Body of pancreas (tissue), 4 donors: Measurements from ENCODE around the gene ZNF107. TPM values are rescaled to one million over a fixed set of nuclear protein-coding genes. Genes with fewer than 3 reads are reported as not detected.

Experiments used
- ATAC-seq: fragments of 150-250 bp; one replicate; pipeline ENCODE4 v1.9.1; 2016
- DNase-seq, 4 donors: peaks; one replicate each; pipeline ENCODE4 v3.0.0-alpha.2; 2019
- H3K27ac ChIP-seq, 4 donors: fragments of 200-600 bp; sonication (generic); 1 replicate in 3 of 4; 2 replicates in 1 of 4; pipeline versions ENCODE4 v1.5.1 to v1.6.1; 2016 to 2019; ENCODE audit warnings: mild to moderate bottlenecking in 1 of 4, mixed read lengths in 1 of 4, moderate library complexity in 1 of 4
- H3K27me3 ChIP-seq, 2 donors: fragments of 200-600 bp; sonication (generic); one replicate each; pipeline ENCODE4 v1.6.0; 2016; ENCODE audit warnings: mild to moderate bottlenecking in 1 of 2
- H3K36me3 ChIP-seq, 2 donors: fragments of 200-600 bp; sonication (generic); replicated peaks in 1 of 2; 2 replicates each; pipeline ENCODE4 v1.5.1; 2016; ENCODE audit warnings: low read depth in 2 of 2; ENCODE audit not compliant: insufficient read depth in 1 of 2
- H3K4me1 ChIP-seq: fragments of 200-600 bp; sonication (generic); one replicate; pipeline ENCODE4 v1.6.0; 2016
- H3K4me3 ChIP-seq, 2 donors: fragments of 200-600 bp; sonication (generic); 1 replicate in 1 of 2; 2 replicates in 1 of 2; pipeline ENCODE4 v1.5.1; 2016 to 2019
- H3K9me3 ChIP-seq, 3 donors: fragments of 200-600 bp; sonication (generic); 1 replicate in 2 of 3; 2 replicates in 1 of 3; pipeline ENCODE4 v1.5.1; 2016
- POLR2A ChIP-seq, 3 donors: fragments of 450-650 bp; IDR thresholded peaks; one replicate each; pipeline ENCODE4 v1.6.1; 2016; ENCODE audit warnings: antibody characterized with exemption in 3 of 3, mild to moderate bottlenecking in 2 of 3
- WGBS, 2 donors: methylation state at CpG; one replicate each; pipeline ENCODE4 v1.1.5; 2017; 5-methylcytosine and 5-hydroxymethylcytosine counted together
- intact Hi-C: fragments of 100-400 bp; cut with DNase I; formaldehyde crosslinking; loops from one replicate; pipeline ENCODE4 v1.15.1; 2023
- total RNA-seq, 2 donors: library from RNA; depleted of rRNA; stranded (reverse); fragments of >200 nt; gene quantifications; one replicate each; pipeline ENCODE4 v1.1.0, GENCODE V29; 2016
- TF ChIP-seq, protein P1 (sequence below), 7 experiments: fragments of 450-650 bp in 4 of 7; fragments of 200-600 bp in 3 of 7; sonication (generic) in 3 of 7; IDR thresholded peaks; one replicate each; pipeline ENCODE4 v1.5.1; 2016 to 2019; ENCODE audit warnings: antibody characterized with exemption in 7 of 7

ZNF107 gene
- total RNA-seq, 2 donors from 2014 or later: 2.3 to 3.6 TPM

DNA sequence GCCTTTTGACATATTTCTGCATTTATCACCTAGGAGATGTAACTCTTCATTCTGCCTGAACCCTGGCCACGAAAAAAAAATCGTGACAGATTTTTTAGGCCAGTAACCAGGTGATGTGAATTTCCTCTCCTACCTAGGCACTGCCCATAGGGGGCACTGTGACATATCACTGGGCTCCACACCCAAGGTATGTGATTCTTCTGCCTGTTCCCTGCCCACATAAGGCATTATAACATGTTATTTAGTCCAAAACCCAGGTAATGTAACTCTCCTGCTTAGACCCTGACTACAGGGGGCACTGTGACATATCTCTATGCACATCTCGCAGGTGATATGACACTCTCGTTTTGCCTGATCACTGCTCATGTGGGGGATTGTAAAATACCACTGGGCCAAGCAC is 29.5 kb upstream of the ZNF107 start:
- no peak for TF ChIP-seq POLR2A (IDR thresholded peaks at IDR 0.05)
- TF ChIP-seq, protein P1, sequence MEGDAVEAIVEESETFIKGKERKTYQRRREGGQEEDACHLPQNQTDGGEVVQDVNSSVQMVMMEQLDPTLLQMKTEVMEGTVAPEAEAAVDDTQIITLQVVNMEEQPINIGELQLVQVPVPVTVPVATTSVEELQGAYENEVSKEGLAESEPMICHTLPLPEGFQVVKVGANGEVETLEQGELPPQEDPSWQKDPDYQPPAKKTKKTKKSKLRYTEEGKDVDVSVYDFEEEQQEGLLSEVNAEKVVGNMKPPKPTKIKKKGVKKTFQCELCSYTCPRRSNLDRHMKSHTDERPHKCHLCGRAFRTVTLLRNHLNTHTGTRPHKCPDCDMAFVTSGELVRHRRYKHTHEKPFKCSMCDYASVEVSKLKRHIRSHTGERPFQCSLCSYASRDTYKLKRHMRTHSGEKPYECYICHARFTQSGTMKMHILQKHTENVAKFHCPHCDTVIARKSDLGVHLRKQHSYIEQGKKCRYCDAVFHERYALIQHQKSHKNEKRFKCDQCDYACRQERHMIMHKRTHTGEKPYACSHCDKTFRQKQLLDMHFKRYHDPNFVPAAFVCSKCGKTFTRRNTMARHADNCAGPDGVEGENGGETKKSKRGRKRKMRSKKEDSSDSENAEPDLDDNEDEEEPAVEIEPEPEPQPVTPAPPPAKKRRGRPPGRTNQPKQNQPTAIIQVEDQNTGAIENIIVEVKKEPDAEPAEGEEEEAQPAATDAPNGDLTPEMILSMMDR (IDR thresholded peaks at IDR 0.05): no peak
- DNase-seq (no peak), ATAC-seq (no peak)
- no peaks in the 10 kb centered on the region for H3K27me3 ChIP-seq
- H3K4me1 ChIP-seq: no peaks in the 10 kb centered on the region
- H3K27ac ChIP-seq: no peak overlapping the region
- H3K4me3 ChIP-seq: no peak overlapping the region
- no peaks in the 10 kb centered on the region for H3K36me3 ChIP-seq
- intact Hi-C loops: no loop called here
- WGBS, 2 donors: 45 to 48% methylated on average over 4 of the region's 4 CpGs
- no peaks in the 10 kb centered on the region for H3K9me3 ChIP-seq

DNA sequence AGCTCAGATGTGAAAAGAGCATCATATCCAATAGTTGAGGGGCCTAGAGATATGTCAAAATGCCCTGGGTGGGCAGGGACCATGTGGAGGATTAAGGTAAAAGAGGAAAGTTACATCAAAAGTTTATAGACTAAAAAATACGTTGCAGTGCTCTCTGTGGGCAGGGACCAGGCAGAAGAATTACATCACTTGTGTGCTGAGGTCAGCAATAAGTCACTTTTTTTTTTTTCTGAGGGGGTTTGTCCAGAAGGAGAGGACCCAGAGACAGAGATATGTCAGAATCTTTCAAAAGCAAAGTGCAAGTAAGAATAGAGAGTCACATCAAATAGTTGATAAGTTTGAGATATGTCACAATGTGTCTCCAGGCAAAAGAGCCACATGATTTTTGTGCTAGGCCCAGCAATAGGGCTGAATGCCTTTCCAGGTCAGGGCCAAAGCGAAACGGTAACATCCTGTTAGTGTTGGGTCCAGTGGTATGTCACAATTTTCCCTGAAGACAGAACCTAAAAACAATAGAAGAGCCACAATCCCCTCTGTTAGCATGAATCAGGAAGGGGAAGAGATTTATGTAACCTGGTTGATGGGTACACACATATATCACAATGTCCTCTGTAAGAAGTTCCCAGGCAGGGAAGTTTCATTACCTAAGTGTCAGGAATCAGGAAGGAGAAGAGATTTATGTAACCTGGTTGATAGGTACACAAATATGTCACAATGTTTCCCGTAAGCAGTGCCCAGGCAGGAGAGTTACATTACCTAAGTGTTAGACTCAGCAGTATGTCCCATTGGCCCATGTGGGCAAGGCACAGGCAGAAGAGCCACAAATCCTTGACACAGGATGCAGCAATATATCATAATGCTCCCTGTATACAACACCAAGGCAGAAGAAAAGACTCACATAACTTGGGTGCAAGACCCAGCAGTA is 28.1 kb upstream of the ZNF107 start:
- Histone ChIP-seq H3K36me3 (no peaks in the 10 kb centered on the region), H3K4me1 (no peaks in the 10 kb centered on the region), H3K27me3 (no peaks in the 10 kb centered on the region), H3K9me3 (no peaks in the 10 kb centered on the region), H3K4me3 (no peak overlapping the region), H3K27ac (no peak overlapping the region)
- ATAC-seq (no peak), DNase-seq (no peak)
- no peak for TF ChIP-seq POLR2A (IDR thresholded peaks at IDR 0.05)
- TF ChIP-seq, protein P1 (IDR thresholded peaks at IDR 0.05): no peak
- WGBS, 2 donors: 54% methylated on average over 4 of the region's 4 CpGs
- intact Hi-C loops: no loop called here

DNA sequence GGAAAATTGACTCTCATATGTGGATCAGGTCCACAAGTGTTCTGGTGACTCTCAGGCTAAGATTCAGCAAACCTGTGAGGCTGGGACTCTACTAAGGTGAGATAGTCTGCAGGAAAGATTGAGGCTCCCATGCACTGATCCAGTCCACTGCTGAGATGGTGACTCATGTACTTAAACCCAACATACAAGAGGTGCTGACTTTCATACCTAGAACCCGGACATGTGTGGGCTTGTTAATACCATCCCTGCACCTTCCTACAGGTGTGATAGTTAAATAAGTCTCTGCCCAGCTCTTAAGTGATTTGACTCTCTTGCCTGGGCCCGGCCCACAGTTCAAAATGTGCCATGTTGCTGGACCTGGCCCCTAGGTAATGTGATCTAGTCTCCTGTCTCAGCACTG is 27.1 kb upstream of the ZNF107 start:
- DNase-seq (no peak), ATAC-seq (no peak)
- Histone ChIP-seq H3K27ac (no peak overlapping the region), H3K36me3 (no peaks in the 10 kb centered on the region), H3K4me1 (no peaks in the 10 kb centered on the region), H3K9me3 (no peaks in the 10 kb centered on the region), H3K27me3 (no peaks in the 10 kb centered on the region), H3K4me3 (no peak overlapping the region)
- WGBS, 2 donors: 69 to 86% methylated on average over 2 of the region's 2 CpGs
- no peak for TF ChIP-seq POLR2A (IDR thresholded peaks at IDR 0.05)
- TF ChIP-seq, protein P1 (IDR thresholded peaks at IDR 0.05): no peak
- intact Hi-C loops: no loop called here

DNA sequence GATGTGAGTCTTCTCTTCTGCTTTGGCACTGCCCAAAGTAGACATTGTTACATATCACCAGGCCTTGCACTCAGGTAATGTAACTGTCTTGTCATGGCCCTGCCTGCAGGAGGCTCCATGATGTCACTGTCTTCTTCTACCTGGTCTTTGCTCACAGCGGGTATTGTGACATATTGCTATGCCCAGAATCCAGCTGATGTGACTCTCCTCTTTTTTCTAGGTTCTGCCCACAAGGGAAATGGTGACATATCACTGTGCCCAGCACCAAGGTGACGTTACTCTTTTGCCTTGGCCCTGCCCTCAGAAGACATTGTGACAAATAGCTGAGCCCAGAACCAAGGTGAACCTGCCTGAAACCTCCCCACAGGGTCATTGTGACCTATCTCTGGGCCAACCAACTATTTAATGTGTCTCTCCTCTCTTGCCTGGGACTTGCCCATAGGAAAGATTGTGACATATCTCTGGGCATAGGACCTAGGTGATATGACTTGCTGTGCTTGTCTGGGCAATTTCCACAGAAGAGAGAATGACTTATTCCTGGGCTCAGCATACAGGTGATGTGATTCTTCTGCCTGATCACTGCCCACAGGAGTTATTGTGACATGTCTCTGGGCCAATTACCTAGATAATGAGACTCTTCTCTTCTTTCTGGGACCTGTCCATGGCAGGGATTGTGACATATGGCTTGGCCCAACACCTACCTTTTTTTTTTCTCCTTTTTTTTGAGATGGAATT is 26.5 kb upstream of the ZNF107 start:
- 61 to 72% methylated on average over 2 of the region's 2 CpGs for WGBS, 2 donors
- intact Hi-C loops: no loop called here

More for the DNA sequence above, 26.5 kb upstream of the ZNF107 start:
- Histone ChIP-seq H3K4me1 (no peaks in the 10 kb centered on the region), H3K9me3 (no peaks in the 10 kb centered on the region), H3K36me3 (no peaks in the 10 kb centered on the region), H3K27ac (no peak overlapping the region), H3K4me3 (no peak overlapping the region), H3K27me3 (no peaks in the 10 kb centered on the region)
- DNase-seq (no peak), ATAC-seq (no peak)
- TF ChIP-seq, protein P1 (IDR thresholded peaks at IDR 0.05): no peak
- no peak for TF ChIP-seq POLR2A (IDR thresholded peaks at IDR 0.05)
